Right atrium auricular region (tissue), 2 donors: ENCODE measurements around the gene C5AR1. TPM values are rescaled to one million over a fixed set of nuclear protein-coding genes. Genes with fewer than 3 reads are reported as not detected.

Experiments used
- DNase-seq: peaks from one replicate; pipeline ENCODE4 v3.0.0-alpha.2; 2019; ENCODE audit warnings: low spot score
- H3K27ac ChIP-seq, 2 donors: fragments of 200-600 bp; sonication (generic); 1 replicate in 1 of 2; 2 replicates in 1 of 2; pipeline ENCODE4 v1.5.1; 2016 to 2019
- H3K27me3 ChIP-seq, 2 donors: fragments of 200-600 bp; sonication (generic); one replicate each; pipeline versions ENCODE4 v1.5.1 to v1.6.0; 2017 to 2019
- H3K36me3 ChIP-seq: fragments of 200-600 bp; sonication (generic); one replicate; pipeline ENCODE4 v1.5.1; 2016
- H3K4me1 ChIP-seq, 2 donors: fragments of 200-600 bp; sonication (generic); one replicate each; pipeline versions ENCODE4 v1.5.1 to v1.6.0; 2017 to 2019
- H3K4me3 ChIP-seq, 2 donors: fragments of 200-600 bp; sonication (generic); 1 replicate in 1 of 2; 2 replicates in 1 of 2; pipeline ENCODE4 v1.5.1; 2017 to 2019; ENCODE audit warnings: mild to moderate bottlenecking in 1 of 2, moderate library complexity in 1 of 2
- H3K9me3 ChIP-seq, 2 donors: fragments of 200-600 bp; sonication (generic); one replicate each; pipeline ENCODE4 v1.5.1; 2019
- CTCF ChIP-seq, 2 donors: fragments of 200-600 bp; sonication (generic); IDR thresholded peaks; one replicate each; pipeline ENCODE4 v1.5.1; 2019; ENCODE audit warnings: antibody characterized with exemption in 2 of 2
- total RNA-seq, 2 donors: library from RNA; depleted of rRNA; stranded (reverse); fragments of >200 nt; gene quantifications; one replicate each; pipeline ENCODE4 v1.1.0, GENCODE V29; 2016

C5AR1 gene
- total RNA-seq, 2 donors from 2014 or later, result 4.6 to 14.3 TPM

GRCh38 chr19:47312366-47313006 lies 2.8 kb downstream of the C5AR1 start:
- H3K36me3 ChIP-seq, result no peaks in the 10 kb centered on the region
- peak overlapping the region in 1 of 2 donors; percentile 33 for H3K4me3 ChIP-seq
- no peaks in the 10 kb centered on the region for H3K4me1 ChIP-seq
- peaks cover 0 to 5% of the 10 kb centered on the region in 2 donors for H3K9me3 ChIP-seq
- no peak for TF ChIP-seq CTCF (IDR thresholded peaks at IDR 0.05)
- no peak for DNase-seq
- no peak overlapping the region for H3K27ac ChIP-seq
- H3K27me3 ChIP-seq, result no peaks in the 10 kb centered on the region

DNA sequence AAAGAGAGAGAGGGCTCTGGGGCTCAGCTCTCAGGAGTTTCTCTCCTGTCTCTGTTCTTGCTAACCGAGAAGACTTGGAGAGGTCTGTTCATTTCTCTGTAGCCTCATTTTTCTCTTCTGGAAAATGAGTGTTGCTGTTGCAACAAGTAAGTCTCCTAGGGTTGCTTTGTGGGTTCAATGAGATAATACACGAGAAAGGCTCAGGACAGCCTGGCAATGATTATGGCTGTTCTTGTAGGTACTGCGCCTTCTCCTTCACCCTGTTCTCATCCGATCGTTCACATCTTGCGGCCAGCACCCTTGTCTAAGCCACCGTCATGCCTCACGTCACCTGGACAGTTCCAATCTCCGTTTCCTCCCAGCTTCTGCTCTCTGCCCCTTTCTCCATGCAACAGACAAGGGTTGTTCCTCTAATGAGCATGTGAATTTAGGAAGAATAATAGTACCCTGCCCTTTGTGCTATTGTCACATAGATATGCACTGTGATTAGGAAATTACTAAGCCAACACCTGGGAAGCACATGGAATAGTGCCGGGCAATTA lies 4.2 kb downstream of the C5AR1 start:
- Histone ChIP-seq H3K4me1 (no peaks in the 10 kb centered on the region), H3K27ac (no peak overlapping the region), H3K4me3 (no peak overlapping the region), H3K9me3 (peaks cover 0 to 5% of the 10 kb centered on the region in 2 donors), H3K27me3 (no peaks in the 10 kb centered on the region), H3K36me3 (no peaks in the 10 kb centered on the region)
- DNase-seq, result no peak
- TF ChIP-seq CTCF (IDR thresholded peaks at IDR 0.05), result no peak

- peak; percentile 79 for DNase-seq
Observed at GRCh38 chr19:47315125-47315821, 5.6 kb downstream of the C5AR1 start.

DNA sequence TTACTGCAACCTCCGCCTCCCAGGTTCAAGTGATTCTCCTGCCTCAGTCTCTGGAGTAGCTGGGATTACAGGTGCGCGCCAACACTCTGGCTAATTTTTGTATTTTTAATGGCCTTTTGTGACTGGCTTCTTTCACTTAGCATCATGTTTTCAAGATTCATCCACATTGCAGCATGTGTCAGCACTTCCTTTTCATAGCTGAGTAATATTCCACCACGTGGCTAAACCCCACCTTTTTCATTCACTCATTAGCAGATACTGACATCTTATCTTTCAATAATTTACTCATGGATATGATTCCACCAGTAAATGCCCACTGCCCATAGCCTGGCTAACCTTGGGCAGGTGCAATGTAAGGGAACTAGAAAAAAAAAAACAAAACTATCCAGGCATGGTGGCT lies 6.9 kb downstream of the C5AR1 start:
- Histone ChIP-seq H3K27ac (no peak overlapping the region), H3K27me3 (no peaks in the 10 kb centered on the region), H3K36me3 (no peaks in the 10 kb centered on the region), H3K4me3 (no peak overlapping the region), H3K9me3 (peaks cover 0 to 5% of the 10 kb centered on the region in 2 donors), H3K4me1 (no peaks in the 10 kb centered on the region)
- DNase-seq, result no peak
- no peak for TF ChIP-seq CTCF (IDR thresholded peaks at IDR 0.05)

More at GRCh38 chr19:47315125-47315821, 5.6 kb downstream of the C5AR1 start:
- Histone ChIP-seq H3K27ac (peak overlapping the region; percentile 28 to 29), H3K9me3 (peaks cover 0 to 5% of the 10 kb centered on the region in 2 donors), H3K4me1 (no peaks in the 10 kb centered on the region), H3K4me3 (no peak overlapping the region), H3K27me3 (no peaks in the 10 kb centered on the region), H3K36me3 (no peaks in the 10 kb centered on the region)
- TF ChIP-seq CTCF (IDR thresholded peaks at IDR 0.05), result no peak

DNA sequence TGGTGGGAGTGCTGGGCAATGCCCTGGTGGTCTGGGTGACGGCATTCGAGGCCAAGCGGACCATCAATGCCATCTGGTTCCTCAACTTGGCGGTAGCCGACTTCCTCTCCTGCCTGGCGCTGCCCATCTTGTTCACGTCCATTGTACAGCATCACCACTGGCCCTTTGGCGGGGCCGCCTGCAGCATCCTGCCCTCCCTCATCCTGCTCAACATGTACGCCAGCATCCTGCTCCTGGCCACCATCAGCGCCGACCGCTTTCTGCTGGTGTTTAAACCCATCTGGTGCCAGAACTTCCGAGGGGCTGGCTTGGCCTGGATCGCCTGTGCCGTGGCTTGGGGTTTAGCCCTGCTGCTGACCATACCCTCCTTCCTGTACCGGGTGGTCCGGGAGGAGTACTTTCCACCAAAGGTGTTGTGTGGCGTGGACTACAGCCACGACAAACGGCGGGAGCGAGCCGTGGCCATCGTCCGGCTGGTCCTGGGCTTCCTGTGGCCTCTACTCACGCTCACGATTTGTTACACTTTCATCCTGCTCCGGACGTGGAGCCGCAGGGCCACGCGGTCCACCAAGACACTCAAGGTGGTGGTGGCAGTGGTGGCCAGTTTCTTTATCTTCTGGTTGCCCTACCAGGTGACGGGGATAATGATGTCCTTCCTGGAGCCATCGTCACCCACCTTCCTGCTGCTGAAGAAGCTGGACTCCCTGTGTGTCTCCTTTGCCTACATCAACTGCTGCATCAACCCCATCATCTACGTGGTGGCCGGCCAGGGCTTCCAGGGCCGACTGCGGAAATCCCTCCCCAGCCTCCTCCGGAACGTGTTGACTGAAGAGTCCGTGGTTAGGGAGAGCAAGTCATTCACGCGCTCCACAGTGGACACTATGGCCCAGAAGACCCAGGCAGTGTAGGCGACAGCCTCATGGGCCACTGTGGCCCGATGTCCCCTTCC lies 10.5 kb downstream of the C5AR1 start:
- H3K36me3 ChIP-seq, result no peaks in the 10 kb centered on the region
- H3K27ac ChIP-seq, result no peak overlapping the region
- no peak for TF ChIP-seq CTCF (IDR thresholded peaks at IDR 0.05)
- no peak overlapping the region for H3K4me3 ChIP-seq
- H3K4me1 ChIP-seq, result no peaks in the 10 kb centered on the region
- H3K27me3 ChIP-seq, result no peaks in the 10 kb centered on the region
- no peak for DNase-seq
- H3K9me3 ChIP-seq, result peaks cover 0 to under 1% of the 10 kb centered on the region in 2 donors
